ENCODE results near the gene CADM1.

GRCh38 chr11:115290479-115290878, 213.7 kb downstream of the CADM1 start:
- no peak for TF ChIP-seq EZH2phosphoT487 (IDR thresholded peaks at IDR 0.05; ENCODE audit: low read depth, severe bottlenecking, unreplicated experiment)
- TF ChIP-seq EZH2 (IDR thresholded peaks at IDR 0.05; ENCODE audit: borderline replicate concordance) = no peak
